GM21515 (cell line): Measurements from ENCODE around the gene TSC22D2.

Source experiments
- ATAC-seq: cut with Tn5 transposase; IDR thresholded peaks from one replicate; pipeline ENCODE4 v1.9.1; 2021; ENCODE audit not compliant: unreplicated experiment

The TSC22D2 gene

GRCh38 chr3:150408221-150409124 is at the start of gene TSC22D2:
Gene TSC22D2, plus strand, starts transcription at chr3:150408298. Its CDS starts 1,053 bp downstream, at chr3:150409351.
- ATAC-seq: peak; percentile 64

GRCh38 chr3:150359381-150359780 is 48.7 kb upstream of the TSC22D2 start:
- ATAC-seq: no peak

GRCh38 chr3:150360966-150361365 is 47.1 kb upstream of the TSC22D2 start:
- no peak for ATAC-seq

- ATAC-seq: no peak
Observed at GRCh38 chr3:150362515-150363302, 45.4 kb upstream of the TSC22D2 start.

- no peak for ATAC-seq
Observed at GRCh38 chr3:150363420-150363819, 44.7 kb upstream of the TSC22D2 start.

GRCh38 chr3:150365132-150365604 is 42.9 kb upstream of the TSC22D2 start:
- no peak for ATAC-seq

- ATAC-seq: no peak
Observed at GRCh38 chr3:150367757-150368156, 40.3 kb upstream of the TSC22D2 start.

- no peak for ATAC-seq
Observed at GRCh38 chr3:150370122-150370602, 37.9 kb upstream of the TSC22D2 start.

GRCh38 chr3:150370999-150371398 is 37.1 kb upstream of the TSC22D2 start:
- no peak for ATAC-seq

GRCh38 chr3:150371741-150372254 is 36.3 kb upstream of the TSC22D2 start:
- no peak for ATAC-seq

GRCh38 chr3:150372320-150372719 is 35.8 kb upstream of the TSC22D2 start:
- no peak for ATAC-seq

- no peak for ATAC-seq
Observed at GRCh38 chr3:150372722-150373121, 35.4 kb upstream of the TSC22D2 start.

- no peak for ATAC-seq
Observed at GRCh38 chr3:150373234-150373875, 34.7 kb upstream of the TSC22D2 start.

GRCh38 chr3:150374975-150375374 is 33.1 kb upstream of the TSC22D2 start:
- no peak for ATAC-seq

GRCh38 chr3:150376001-150376848 is 31.9 kb upstream of the TSC22D2 start:
- ATAC-seq: no peak

- ATAC-seq: no peak
Observed at GRCh38 chr3:150377601-150378300, 30.3 kb upstream of the TSC22D2 start.

GRCh38 chr3:150378301-150378748 is 29.8 kb upstream of the TSC22D2 start:
- no peak for ATAC-seq

GRCh38 chr3:150379469-150379868 is 28.6 kb upstream of the TSC22D2 start:
- ATAC-seq: no peak
